Progenitor cell of endocrine pancreas (in vitro differentiated cells): Measurements from ENCODE around the gene LRBA. TPM values are rescaled to one million over a fixed set of nuclear protein-coding genes. Genes with fewer than 3 reads are reported as not detected.

Experiments
- DNase-seq: peaks from one replicate; pipeline ENCODE4 v3.0.0; 2021; ENCODE audit warnings: low spot score; ENCODE audit not compliant: unreplicated experiment
- H3K27ac Mint-ChIP-seq: 2 replicates; pipeline ENCODE4 v1.8.0; 2021; ENCODE audit warnings: mild to moderate bottlenecking, moderate library complexity, mixed read lengths
- H3K27me3 Mint-ChIP-seq: 2 replicates; pipeline ENCODE4 v1.8.0; 2021; ENCODE audit warnings: mixed read lengths
- H3K36me3 Mint-ChIP-seq: 2 replicates; pipeline ENCODE4 v1.8.0; 2022; ENCODE audit warnings: mixed read lengths; ENCODE audit not compliant: insufficient read depth
- H3K4me1 Mint-ChIP-seq: 2 replicates; pipeline ENCODE4 v1.8.0; 2021; ENCODE audit warnings: low read depth, mixed read lengths
- H3K4me3 Mint-ChIP-seq: 2 replicates; pipeline ENCODE4 v1.8.0; 2021; ENCODE audit warnings: low read depth, mild to moderate bottlenecking, moderate library complexity, mixed read lengths
- H3K9me3 Mint-ChIP-seq: 2 replicates; pipeline ENCODE4 v1.8.0; 2021; ENCODE audit warnings: low read depth, mixed read lengths
- total RNA-seq: library from RNA; stranded (reverse); gene quantifications from 2 replicates; pipeline ENCODE4 v1.2.1, GENCODE V29; 2021
- TF ChIP-seq, protein P1 (sequence below): fragments of 200-600 bp; sonication (generic); IDR thresholded peaks from one replicate; pipeline ENCODE4 v1.5.0; 2021; ENCODE audit warnings: antibody characterized with exemption, mild to moderate bottlenecking; ENCODE audit not compliant: unreplicated experiment

LRBA gene
- total RNA-seq, 1 donor from 2014 or later = 95.2 TPM

DNA sequence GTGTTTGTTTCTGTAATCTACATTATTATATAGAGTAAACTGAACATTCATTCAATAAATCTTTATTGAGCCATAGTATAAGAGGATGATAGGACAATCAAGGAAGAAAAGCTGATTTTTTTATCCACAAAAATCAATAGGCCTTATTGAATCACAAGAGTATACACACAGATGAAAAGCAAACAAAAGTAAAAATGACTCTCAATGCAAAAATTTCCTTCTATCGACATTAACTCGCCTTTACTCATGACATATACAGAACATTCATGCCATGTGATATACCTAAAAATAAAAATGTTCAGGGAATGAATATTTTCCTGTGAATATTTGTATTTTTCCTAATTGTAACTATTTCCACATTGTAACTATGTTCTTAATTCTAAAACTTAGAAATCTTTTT is 161.2 kb downstream of the LRBA start:
- Mint-ChIP-seq H3K27ac (no peak overlapping the region), H3K4me3 (no peak overlapping the region), H3K4me1 (no peaks in the 10 kb centered on the region), H3K36me3 (peaks cover 20% of the 10 kb centered on the region), H3K9me3 (no peaks in the 10 kb centered on the region), H3K27me3 (no peaks in the 10 kb centered on the region)
- no peak for DNase-seq
- TF ChIP-seq, protein P1, sequence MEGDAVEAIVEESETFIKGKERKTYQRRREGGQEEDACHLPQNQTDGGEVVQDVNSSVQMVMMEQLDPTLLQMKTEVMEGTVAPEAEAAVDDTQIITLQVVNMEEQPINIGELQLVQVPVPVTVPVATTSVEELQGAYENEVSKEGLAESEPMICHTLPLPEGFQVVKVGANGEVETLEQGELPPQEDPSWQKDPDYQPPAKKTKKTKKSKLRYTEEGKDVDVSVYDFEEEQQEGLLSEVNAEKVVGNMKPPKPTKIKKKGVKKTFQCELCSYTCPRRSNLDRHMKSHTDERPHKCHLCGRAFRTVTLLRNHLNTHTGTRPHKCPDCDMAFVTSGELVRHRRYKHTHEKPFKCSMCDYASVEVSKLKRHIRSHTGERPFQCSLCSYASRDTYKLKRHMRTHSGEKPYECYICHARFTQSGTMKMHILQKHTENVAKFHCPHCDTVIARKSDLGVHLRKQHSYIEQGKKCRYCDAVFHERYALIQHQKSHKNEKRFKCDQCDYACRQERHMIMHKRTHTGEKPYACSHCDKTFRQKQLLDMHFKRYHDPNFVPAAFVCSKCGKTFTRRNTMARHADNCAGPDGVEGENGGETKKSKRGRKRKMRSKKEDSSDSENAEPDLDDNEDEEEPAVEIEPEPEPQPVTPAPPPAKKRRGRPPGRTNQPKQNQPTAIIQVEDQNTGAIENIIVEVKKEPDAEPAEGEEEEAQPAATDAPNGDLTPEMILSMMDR = no peak

DNA sequence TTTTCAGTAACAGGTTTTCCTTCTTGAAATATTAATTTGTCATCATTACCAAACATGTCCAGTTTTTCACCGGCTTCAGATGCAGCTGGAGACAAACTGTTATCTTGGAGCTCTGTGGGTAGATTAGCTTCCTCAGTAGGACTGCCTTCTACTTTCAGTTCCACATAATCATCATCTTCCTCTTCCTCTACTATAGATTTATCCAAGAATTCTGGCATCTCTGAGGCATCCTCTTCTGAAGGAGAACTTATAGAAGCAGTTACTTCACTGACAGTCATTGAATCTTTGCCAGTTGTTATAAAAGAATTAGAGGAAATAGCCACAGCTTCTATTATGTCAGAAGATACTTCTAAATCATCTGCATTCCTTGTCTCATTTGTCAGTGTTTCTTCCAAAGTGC is 162.9 kb downstream of the LRBA start:
- peaks cover 28% of the 10 kb centered on the region for H3K36me3 Mint-ChIP-seq
- no peak overlapping the region for H3K4me3 Mint-ChIP-seq
- H3K4me1 Mint-ChIP-seq = no peaks in the 10 kb centered on the region
- no peaks in the 10 kb centered on the region for H3K27me3 Mint-ChIP-seq
- no peaks in the 10 kb centered on the region for H3K9me3 Mint-ChIP-seq
- no peak for DNase-seq
- no peak overlapping the region for H3K27ac Mint-ChIP-seq
- TF ChIP-seq, protein P1 = no peak

DNA sequence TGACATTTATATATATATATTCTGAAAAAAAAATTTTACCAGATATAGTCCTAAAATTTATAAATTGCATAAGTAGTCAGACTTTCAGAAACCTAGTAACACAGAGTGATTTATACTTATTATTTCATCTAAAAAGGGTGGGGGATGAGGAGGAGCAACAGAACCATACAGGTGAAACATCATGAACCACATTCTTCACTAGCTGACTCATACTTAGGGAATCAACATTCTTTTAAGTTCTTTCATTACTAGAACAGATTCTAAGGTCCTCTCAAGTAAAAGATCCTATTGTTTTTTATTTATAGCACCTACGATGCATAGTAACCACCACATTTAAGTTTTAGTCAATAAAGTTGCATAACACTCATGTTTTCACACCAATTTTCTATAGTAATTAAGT is 166.1 kb downstream of the LRBA start:
- Mint-ChIP-seq H3K27ac (no peak overlapping the region), H3K36me3 (peaks cover 36% of the 10 kb centered on the region), H3K4me3 (no peak overlapping the region), H3K27me3 (no peaks in the 10 kb centered on the region), H3K9me3 (no peaks in the 10 kb centered on the region), H3K4me1 (no peaks in the 10 kb centered on the region)
- TF ChIP-seq, protein P1 = no peak
- DNase-seq = no peak

DNA sequence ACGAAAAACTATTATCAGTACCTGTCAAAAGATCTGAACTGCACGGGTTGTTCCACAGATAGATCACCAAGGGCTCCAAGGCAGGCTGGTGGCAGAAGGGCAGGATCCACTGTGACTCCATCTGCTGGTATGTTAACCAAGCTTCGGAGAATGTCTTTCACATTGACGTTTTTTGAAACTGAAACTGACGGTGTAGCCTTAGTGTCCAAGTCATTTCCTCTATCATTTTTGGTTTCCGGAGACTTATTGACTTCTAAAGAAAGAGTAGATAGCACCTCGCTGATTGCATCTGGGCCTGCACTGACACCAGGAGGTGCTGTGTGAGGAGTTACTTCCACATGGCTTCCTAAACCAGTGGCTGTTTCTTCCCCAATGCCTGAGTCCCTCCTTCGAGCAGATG is 186.9 kb downstream of the LRBA start:
- no peaks in the 10 kb centered on the region for H3K27me3 Mint-ChIP-seq
- H3K4me3 Mint-ChIP-seq = no peak overlapping the region
- peaks cover 4% of the 10 kb centered on the region for H3K4me1 Mint-ChIP-seq
- peaks cover 48% of the 10 kb centered on the region for H3K36me3 Mint-ChIP-seq
- no peak for DNase-seq
- peaks cover 4% of the 10 kb centered on the region for H3K9me3 Mint-ChIP-seq
- TF ChIP-seq, protein P1 = no peak
- no peak overlapping the region for H3K27ac Mint-ChIP-seq

GRCh38 chr4:150827226-150827625 is 187.9 kb downstream of the LRBA start:
- Mint-ChIP-seq H3K36me3 (peaks cover 48% of the 10 kb centered on the region), H3K4me3 (no peak overlapping the region), H3K9me3 (peaks cover 4% of the 10 kb centered on the region), H3K27me3 (no peaks in the 10 kb centered on the region), H3K27ac (no peak overlapping the region), H3K4me1 (peaks cover 4% of the 10 kb centered on the region)
- TF ChIP-seq, protein P1 = no peak
- no peak for DNase-seq
